Measurements from ENCODE around the gene DLEC1.

The DLEC1 gene

GRCh38 chr3:37992271-37993066 lies 46.5 kb upstream of the DLEC1 start:
- ChIA-PET CTCF (interaction anchor here (1.4 to 1.5 kb wide), 2 partner anchors 11 to 18 kb away, joined by 3 to 4 read pairs; no protein-coding TSS in a partner anchor), POLR2A (no interaction called here)
- no peak for DNase-seq (ENCODE audit: extremely low spot score)
- no peak for TF ChIP-seq CTCF (IDR thresholded peaks at IDR 0.05; ENCODE audit: control extremely low read depth, extremely low read depth, low read depth, missing control alignments)

- ChIA-PET CTCF (interaction anchor here (1.5 to 1.7 kb wide), 2 partner anchors 10 to 18 kb away, joined by 4 to 8 read pairs; no protein-coding TSS in a partner anchor), POLR2A (interaction anchor here (0.8 kb wide), 1 partner anchor 11 kb away, joined by 3 read pairs; no protein-coding TSS in a partner anchor)
- no peak for TF ChIP-seq CTCF (IDR thresholded peaks at IDR 0.05; ENCODE audit: control extremely low read depth, extremely low read depth, low read depth, missing control alignments)
- DNase-seq (ENCODE audit: extremely low spot score) = no peak
Measured at GRCh38 chr3:37993067-37993455, 45.9 kb upstream of the DLEC1 start.

GRCh38 chr3:37993460-37993819 lies 45.6 kb upstream of the DLEC1 start:
- CTCF ChIA-PET = interaction anchor here (1.5 to 1.7 kb wide), 2 partner anchors 10 to 19 kb away, joined by 4 to 8 read pairs; no protein-coding TSS in a partner anchor
- POLR2A ChIA-PET = interaction anchor here (0.8 kb wide), 1 partner anchor 11 kb away, joined by 3 read pairs; no protein-coding TSS in a partner anchor
- no peak for DNase-seq (ENCODE audit: extremely low spot score)
- TF ChIP-seq CTCF (IDR thresholded peaks at IDR 0.05; ENCODE audit: control extremely low read depth, extremely low read depth, low read depth, missing control alignments) = no peak

- CTCF ChIA-PET = interaction anchor here (0.9 to 1.7 kb wide), 2 partner anchors 10 to 19 kb away, joined by 3 to 8 read pairs; no protein-coding TSS in a partner anchor
- TF ChIP-seq CTCF (IDR thresholded peaks at IDR 0.05; ENCODE audit: control extremely low read depth, extremely low read depth, low read depth, missing control alignments) = no peak
Measured at GRCh38 chr3:37993820-37994638, 45.0 kb upstream of the DLEC1 start.

GRCh38 chr3:37994639-37994972 lies 44.4 kb upstream of the DLEC1 start:
- TF ChIP-seq CTCF (IDR thresholded peaks at IDR 0.05; ENCODE audit: control extremely low read depth, extremely low read depth, low read depth, missing control alignments) = no peak
- DNase-seq (ENCODE audit: extremely low spot score) = no peak
- ChIA-PET POLR2A (no interaction called here), CTCF (interaction anchor here (0.9 to 1.7 kb wide), 2 partner anchors 9 to 20 kb away, joined by 3 to 8 read pairs; no protein-coding TSS in a partner anchor)

More at GRCh38 chr3:37993820-37994638, 45.0 kb upstream of the DLEC1 start:
- peak; percentile 69 for DNase-seq (ENCODE audit: extremely low spot score)
- POLR2A ChIA-PET = interaction anchor here (0.8 kb wide), 1 partner anchor 12 kb away, joined by 3 read pairs; no protein-coding TSS in a partner anchor

All from GM10248 (cell line).